ENCODE results near the gene FOXB1. TPM values are rescaled to one million over a fixed set of nuclear protein-coding genes. Genes with fewer than 3 reads are reported as not detected.

Gene FOXB1
- 2.2 and 2.7 TPM in 2 replicates for total RNA-seq (2021)
- Bru-seq, nascent RNA, result percentile 41 among the genes with signal in this experiment
- BruChase-seq, experiment 1, labeled RNA remaining after a 2-hour chase, result percentile 65 among the genes with signal in this experiment
- BruChase-seq, experiment 2, labeled RNA remaining after a 6-hour chase, result percentile 37 among the genes with signal in this experiment
- long read RNA-seq, partial matches to known transcripts, result 1 of 2 reads
- long read RNA-seq, other reads (novel, unspliced or antisense), result 1 of 2 reads

DNA sequence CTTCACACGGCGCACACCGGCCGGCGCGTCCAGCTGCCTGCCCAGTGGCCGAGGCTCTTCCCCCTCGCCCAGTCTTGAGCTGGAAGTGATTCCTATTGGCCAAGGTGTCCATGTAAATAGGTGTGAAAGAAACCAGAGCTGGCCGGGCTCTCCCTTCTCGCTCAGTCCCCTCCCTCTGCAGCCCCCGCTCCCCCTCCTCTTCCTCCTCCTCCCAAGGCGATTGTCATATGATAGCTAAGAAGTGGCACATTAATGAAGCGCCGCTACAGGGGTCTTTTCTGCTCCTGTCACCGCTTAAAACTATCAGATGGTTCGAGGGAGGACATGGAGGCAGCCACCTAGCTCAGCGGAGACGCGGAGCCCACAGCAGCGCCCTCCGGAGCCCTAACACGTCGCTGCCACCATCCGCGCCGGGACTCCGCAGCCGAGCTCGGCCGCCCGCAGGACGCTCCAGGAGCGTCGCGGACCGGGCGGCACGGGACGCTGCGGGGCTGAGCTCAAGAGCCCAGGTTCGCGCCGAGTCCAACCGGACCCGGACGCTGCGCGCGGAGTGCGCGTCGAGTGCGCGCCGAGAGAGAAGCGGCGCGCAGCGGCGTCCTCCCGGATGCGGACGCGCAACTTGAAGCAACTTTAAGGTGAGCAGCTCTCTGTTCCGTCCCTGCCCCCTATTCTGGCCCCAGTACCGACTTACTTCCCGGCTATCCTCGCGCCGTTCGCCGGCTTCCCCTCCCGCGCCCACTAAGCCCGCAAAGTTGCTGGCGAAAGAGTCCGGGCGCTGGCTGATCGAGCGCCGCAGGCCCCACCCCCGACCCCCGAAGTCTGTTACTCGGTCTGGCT is at the start of gene FOXB1:
FOXB1 (plus strand) TSS at position 303 of the 837 bp plus-strand sequence. CDS start 653 bp downstream, outside the sequence.
- TF ChIP-seq CTCF (conservative IDR thresholded peaks at IDR 0.05) (no peak), EZH2 (IDR thresholded peaks at IDR 0.05; ENCODE audit: low read depth) (no peak)
- peak in 1 of 2 experiments; percentile 66 for DNase-seq
- Histone ChIP-seq H3K27me3 (ENCODE audit: insufficient read depth, low read depth) (no peaks in the 10 kb centered on the region), H3F3A (ENCODE audit: insufficient read depth, low read depth) (peaks cover 16% of the 10 kb centered on the region), H3K79me2 (ENCODE audit: low read depth) (peaks cover 11% of the 10 kb centered on the region), H3K9me2 (ENCODE audit: insufficient read depth) (no peaks in the 10 kb centered on the region), H3K4me3 (peak within 1 kb of the TSS; percentile 82), H3K4me1 (replicated peaks; ENCODE audit: insufficient read depth) (peaks cover 22% of the 10 kb centered on the region), H4K20me1 (ENCODE audit: insufficient read depth) (no peaks in the 10 kb centered on the region), H3K36me3 (ENCODE audit: low read depth) (no peaks in the 10 kb centered on the region), H2AFZ (peak within 1 kb of the TSS; percentile 80; the same call in 1 of the 2 replicates), H3K9me3 (ENCODE audit: insufficient read depth, low read depth) (no peaks in the 10 kb centered on the region), H3K4me2 (peak within 1 kb of the TSS; percentile 81), H3K27ac (peak within 1 kb of the TSS; percentile 95; the same call in 1 of the 2 replicates)
- CTCF ChIA-PET, result interaction anchor here (0.8 to 1.1 kb wide), 2 partner anchors 86 to 124 kb away, joined by 3 to 9 read pairs; no protein-coding TSS in a partner anchor
- intact Hi-C loops (cut with micrococcal nuclease; ENCODE audit: unreplicated experiment), result loop anchor here (2.0 to 10.0 kb wide), 2 partner anchors 85 to 279 kb away; no protein-coding TSS in a partner anchor
- POLR2A ChIA-PET (ENCODE audit: unreplicated experiment), result interaction anchor here (0.5 kb wide), 2 partner anchors 124 to 724 kb away, joined by 3 to 4 read pairs; no protein-coding TSS in a partner anchor
- no TSS peak for BruUV-seq (replicated peaks)

GRCh38 chr15:59958288-59958687 is 45.8 kb upstream of the FOXB1 start:
- Histone ChIP-seq H4K20me1 (ENCODE audit: insufficient read depth) (no peaks in the 10 kb centered on the region), H3K9me3 (ENCODE audit: insufficient read depth, low read depth) (no peaks in the 10 kb centered on the region; the same call in 1 of the 2 replicates), H3K9me2 (ENCODE audit: insufficient read depth) (no peaks in the 10 kb centered on the region), H3K27ac (no peak overlapping the region), H2AFZ (no peak overlapping the region), H3K79me2 (ENCODE audit: low read depth) (no peaks in the 10 kb centered on the region), H3K4me3 (no peak overlapping the region), H3K27me3 (ENCODE audit: insufficient read depth, low read depth) (no peaks in the 10 kb centered on the region), H3K4me1 (replicated peaks; ENCODE audit: insufficient read depth) (peaks cover 14% of the 10 kb centered on the region), H3K4me2 (no peak overlapping the region), H3K36me3 (ENCODE audit: low read depth) (no peaks in the 10 kb centered on the region), H3F3A (ENCODE audit: insufficient read depth, low read depth) (no peaks in the 10 kb centered on the region)
- intact Hi-C loops (cut with micrococcal nuclease; ENCODE audit: unreplicated experiment), result no loop called here
- ChIA-PET CTCF (interaction anchor here (0.7 kb wide), 1 partner anchor 222 kb away, joined by 3 read pairs; no protein-coding TSS in a partner anchor), POLR2A (ENCODE audit: unreplicated experiment) (no interaction called here)
- BruUV-seq (replicated peaks), result no TSS peak
- no peak for DNase-seq
- TF ChIP-seq EZH2 (IDR thresholded peaks at IDR 0.05; ENCODE audit: low read depth) (no peak), CTCF (conservative IDR thresholded peaks at IDR 0.05) (no peak)

GRCh38 chr15:59960318-59960717 is 43.8 kb upstream of the FOXB1 start:
- no TSS peak for BruUV-seq (replicated peaks)
- ChIA-PET POLR2A (ENCODE audit: unreplicated experiment) (no interaction called here), CTCF (no interaction called here)
- Histone ChIP-seq H3K9me3 (ENCODE audit: insufficient read depth, low read depth) (no peaks in the 10 kb centered on the region; the same call in 1 of the 2 replicates), H3K36me3 (ENCODE audit: low read depth) (no peaks in the 10 kb centered on the region), H3F3A (ENCODE audit: insufficient read depth, low read depth) (no peaks in the 10 kb centered on the region), H3K79me2 (ENCODE audit: low read depth) (no peaks in the 10 kb centered on the region), H3K4me1 (replicated peaks; ENCODE audit: insufficient read depth) (no peaks in the 10 kb centered on the region), H2AFZ (no peak overlapping the region), H3K4me3 (no peak overlapping the region), H3K27me3 (ENCODE audit: insufficient read depth, low read depth) (no peaks in the 10 kb centered on the region), H4K20me1 (ENCODE audit: insufficient read depth) (no peaks in the 10 kb centered on the region), H3K4me2 (no peak overlapping the region), H3K9me2 (ENCODE audit: insufficient read depth) (no peaks in the 10 kb centered on the region), H3K27ac (no peak overlapping the region)
- DNase-seq, result no peak
- TF ChIP-seq EZH2 (IDR thresholded peaks at IDR 0.05; ENCODE audit: low read depth) (no peak), CTCF (conservative IDR thresholded peaks at IDR 0.05) (no peak)
- intact Hi-C loops (cut with micrococcal nuclease; ENCODE audit: unreplicated experiment), result no loop called here
